Smooth muscle cell (in vitro differentiated cells): ENCODE measurements around the gene NKAIN4. TPM values are rescaled to one million over a fixed set of nuclear protein-coding genes. Genes with fewer than 3 reads are reported as not detected.

Experiments used
- DNase-seq: peaks from one replicate; lab custom pipeline; 2025; ENCODE audit not compliant: unreplicated experiment; lab: John Stamatoyannopoulos, UW
- H2AFZ ChIP-seq: fragments of 200-600 bp; sonication (generic); 2 replicates; pipeline ENCODE4 v1.6.0; 2016; ENCODE audit warnings: antibody characterized with exemption, low read depth, mild to moderate bottlenecking
- H3F3A ChIP-seq: fragments of 200-600 bp; sonication (generic); 2 replicates; pipeline ENCODE4 v1.6.0; 2017; ENCODE audit warnings: antibody characterized with exemption, low read depth
- H3K27ac ChIP-seq: fragments of 200-600 bp; sonication (generic); 2 replicates; pipeline ENCODE4 v1.5.1; 2016; ENCODE audit warnings: low read depth, mild to moderate bottlenecking
- H3K27me3 ChIP-seq: fragments of 200-600 bp; sonication (generic); 2 replicates; pipeline ENCODE4 v1.6.1; 2016; ENCODE audit warnings: low read depth, mild to moderate bottlenecking
- H3K36me3 ChIP-seq: fragments of 200-600 bp; sonication (generic); 2 replicates; pipeline ENCODE4 v1.5.1; 2016; ENCODE audit warnings: low read depth
- H3K4me1 ChIP-seq: fragments of 200-600 bp; sonication (generic); 2 replicates; pipeline ENCODE4 v1.5.1; 2016; ENCODE audit warnings: low read depth
- H3K4me2 ChIP-seq: fragments of 200-600 bp; sonication (generic); 2 replicates; pipeline ENCODE4 v1.6.0; 2016; ENCODE audit warnings: mild to moderate bottlenecking
- H3K4me3 ChIP-seq: fragments of 200-600 bp; sonication (generic); 2 replicates; pipeline ENCODE4 v1.5.1; 2016; ENCODE audit warnings: mild to moderate bottlenecking
- H3K79me2 ChIP-seq: fragments of 200-600 bp; sonication (generic); 2 replicates; pipeline ENCODE4 v1.6.0; 2016; ENCODE audit warnings: low read depth, mild to moderate bottlenecking
- H3K9ac ChIP-seq: fragments of 200-600 bp; sonication (generic); 2 replicates; pipeline ENCODE4 v1.6.0; 2016; ENCODE audit warnings: low read depth
- H3K9me3 ChIP-seq: fragments of 200-600 bp; sonication (generic); replicated peaks from 2 replicates; pipeline ENCODE4 v1.5.1; 2016; ENCODE audit warnings: low read depth
- H4K20me1 ChIP-seq: fragments of 200-600 bp; sonication (generic); 2 replicates; pipeline ENCODE4 v1.6.0; 2016; ENCODE audit warnings: low read depth
- WGBS: methylation state at CpG from one replicate; pipeline ENCODE4 v1.1.7; 2016; ENCODE audit warnings: low lambda C conversion rate; 5-methylcytosine and 5-hydroxymethylcytosine counted together
- polyA plus RNA-seq: library from polyadenylated mRNA; unstranded; fragments of >200 nt; fragmentation: Nextera tagmentation; extraction: Ambion mirVana; gene quantifications from 2 replicates; pipeline ENCODE4 v1.2.1, GENCODE V29; 2016
- total RNA-seq: library from RNA; depleted of rRNA; stranded (reverse); fragments of >200 nt; gene quantifications from 2 replicates; pipeline ENCODE4 v1.2.3, GENCODE V29; 2014
- TF ChIP-seq, protein P1 (sequence below): fragments of 200-600 bp; sonication (generic); IDR thresholded peaks from 2 replicates; pipeline ENCODE4 v1.5.1; 2017; ENCODE audit warnings: borderline replicate concordance, mild to moderate bottlenecking, antibody characterized with exemption; ENCODE audit not compliant: insufficient read depth, poor library complexity, severe bottlenecking

NKAIN4 gene
- total and polyA plus RNA-seq, 2 experiments from 2014 or later: 19.8 to 50.0 TPM

GRCh38 chr20:63297796-63298572 lies 43.7 kb upstream of the NKAIN4 start:
- Histone ChIP-seq H3K9me3 (no peaks in the 10 kb centered on the region), H4K20me1 (peaks cover 4% of the 10 kb centered on the region), H3K9ac (no peak overlapping the region), H3F3A (no peaks in the 10 kb centered on the region), H3K4me3 (no peak overlapping the region), H3K4me2 (no peak overlapping the region), H2AFZ (no peak overlapping the region), H3K36me3 (no peaks in the 10 kb centered on the region), H3K4me1 (peaks cover 4% of the 10 kb centered on the region), H3K27ac (no peak overlapping the region), H3K79me2 (no peaks in the 10 kb centered on the region), H3K27me3 (peaks cover 20% of the 10 kb centered on the region)
- DNase-seq: no peak
- WGBS: 92% methylated on average over 16 of the region's 16 CpGs
- TF ChIP-seq, protein P1, sequence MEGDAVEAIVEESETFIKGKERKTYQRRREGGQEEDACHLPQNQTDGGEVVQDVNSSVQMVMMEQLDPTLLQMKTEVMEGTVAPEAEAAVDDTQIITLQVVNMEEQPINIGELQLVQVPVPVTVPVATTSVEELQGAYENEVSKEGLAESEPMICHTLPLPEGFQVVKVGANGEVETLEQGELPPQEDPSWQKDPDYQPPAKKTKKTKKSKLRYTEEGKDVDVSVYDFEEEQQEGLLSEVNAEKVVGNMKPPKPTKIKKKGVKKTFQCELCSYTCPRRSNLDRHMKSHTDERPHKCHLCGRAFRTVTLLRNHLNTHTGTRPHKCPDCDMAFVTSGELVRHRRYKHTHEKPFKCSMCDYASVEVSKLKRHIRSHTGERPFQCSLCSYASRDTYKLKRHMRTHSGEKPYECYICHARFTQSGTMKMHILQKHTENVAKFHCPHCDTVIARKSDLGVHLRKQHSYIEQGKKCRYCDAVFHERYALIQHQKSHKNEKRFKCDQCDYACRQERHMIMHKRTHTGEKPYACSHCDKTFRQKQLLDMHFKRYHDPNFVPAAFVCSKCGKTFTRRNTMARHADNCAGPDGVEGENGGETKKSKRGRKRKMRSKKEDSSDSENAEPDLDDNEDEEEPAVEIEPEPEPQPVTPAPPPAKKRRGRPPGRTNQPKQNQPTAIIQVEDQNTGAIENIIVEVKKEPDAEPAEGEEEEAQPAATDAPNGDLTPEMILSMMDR: no peak

GRCh38 chr20:63297371-63297781 lies 43.1 kb upstream of the NKAIN4 start:
- 95% methylated on average over 10 of the region's 11 CpGs for WGBS
- peaks cover 20% of the 10 kb centered on the region for H3K27me3 ChIP-seq
- H2AFZ ChIP-seq: no peak overlapping the region
- DNase-seq: no peak
- H3F3A ChIP-seq: no peaks in the 10 kb centered on the region
- H3K4me3 ChIP-seq: no peak overlapping the region
- TF ChIP-seq, protein P1: no peak
- no peaks in the 10 kb centered on the region for H3K79me2 ChIP-seq
- no peaks in the 10 kb centered on the region for H3K36me3 ChIP-seq
- H3K9ac ChIP-seq: no peak overlapping the region
- peaks cover 5% of the 10 kb centered on the region for H4K20me1 ChIP-seq
- no peak overlapping the region for H3K27ac ChIP-seq
- no peak overlapping the region for H3K4me2 ChIP-seq
- H3K9me3 ChIP-seq: no peaks in the 10 kb centered on the region
- peaks cover 4% of the 10 kb centered on the region for H3K4me1 ChIP-seq

DNA sequence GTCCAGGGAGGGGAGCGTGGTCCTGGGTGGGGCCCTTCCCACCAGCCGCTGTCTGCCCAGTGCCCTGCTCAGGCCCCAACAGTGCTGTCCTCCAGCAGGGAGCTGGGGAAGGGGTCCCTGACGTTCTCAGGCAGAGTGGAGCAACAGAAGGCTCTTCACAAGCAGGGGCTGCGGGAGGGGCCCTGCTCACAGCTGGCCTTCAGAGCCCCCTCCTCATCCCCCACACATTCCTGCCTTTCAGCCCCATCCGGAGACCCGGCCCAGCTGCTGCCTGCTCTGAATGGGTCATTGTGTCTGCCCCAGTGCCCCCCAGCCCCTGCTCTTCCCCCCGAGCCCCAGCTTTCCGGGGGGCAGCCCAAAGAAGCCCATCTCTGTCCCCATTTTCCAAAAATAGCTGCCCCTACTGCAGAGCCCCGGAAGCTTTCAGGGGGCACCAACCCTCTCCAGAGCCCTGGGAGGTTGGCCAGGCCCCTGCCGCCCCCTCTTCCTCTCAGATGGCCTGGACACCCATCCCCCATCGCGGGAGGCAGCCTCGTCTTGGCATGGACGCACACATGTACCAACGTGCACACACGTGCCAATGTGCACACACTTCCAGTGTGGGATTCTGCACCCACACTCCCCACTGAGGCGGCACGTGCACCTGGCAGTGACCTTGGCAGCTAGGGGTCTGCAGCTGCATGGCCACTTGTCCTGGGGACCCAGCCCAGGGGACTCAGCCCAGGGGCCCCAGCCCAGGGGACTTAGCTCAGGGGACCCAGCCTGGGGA lies 42.5 kb upstream of the NKAIN4 start:
- Histone ChIP-seq H3K27ac (no peak overlapping the region), H3K4me1 (peaks cover 4% of the 10 kb centered on the region), H3K9me3 (no peaks in the 10 kb centered on the region), H3F3A (no peaks in the 10 kb centered on the region), H3K4me3 (no peak overlapping the region), H3K4me2 (no peak overlapping the region), H3K9ac (no peak overlapping the region), H4K20me1 (peaks cover 12% of the 10 kb centered on the region), H3K79me2 (no peaks in the 10 kb centered on the region), H2AFZ (no peak overlapping the region), H3K27me3 (peaks cover 17% of the 10 kb centered on the region), H3K36me3 (no peaks in the 10 kb centered on the region)
- DNase-seq: no peak
- TF ChIP-seq, protein P1: no peak
- WGBS: 80% methylated on average over 18 of the region's 18 CpGs
